HG03039 (cell line): ENCODE measurements around the gene MTCH2.
"Not testable (repeated sequence)": the region's sequence is repeated elsewhere in the genome, so short reads cannot be mapped to it uniquely, and the experiment has no call there.

ENCODE experiments used
- ATAC-seq: cut with Tn5 transposase; IDR thresholded peaks from one replicate; pipeline ENCODE4 v1.9.1; 2021; ENCODE audit warnings: mild to moderate bottlenecking, moderate library complexity; ENCODE audit not compliant: unreplicated experiment

Gene MTCH2

DNA sequence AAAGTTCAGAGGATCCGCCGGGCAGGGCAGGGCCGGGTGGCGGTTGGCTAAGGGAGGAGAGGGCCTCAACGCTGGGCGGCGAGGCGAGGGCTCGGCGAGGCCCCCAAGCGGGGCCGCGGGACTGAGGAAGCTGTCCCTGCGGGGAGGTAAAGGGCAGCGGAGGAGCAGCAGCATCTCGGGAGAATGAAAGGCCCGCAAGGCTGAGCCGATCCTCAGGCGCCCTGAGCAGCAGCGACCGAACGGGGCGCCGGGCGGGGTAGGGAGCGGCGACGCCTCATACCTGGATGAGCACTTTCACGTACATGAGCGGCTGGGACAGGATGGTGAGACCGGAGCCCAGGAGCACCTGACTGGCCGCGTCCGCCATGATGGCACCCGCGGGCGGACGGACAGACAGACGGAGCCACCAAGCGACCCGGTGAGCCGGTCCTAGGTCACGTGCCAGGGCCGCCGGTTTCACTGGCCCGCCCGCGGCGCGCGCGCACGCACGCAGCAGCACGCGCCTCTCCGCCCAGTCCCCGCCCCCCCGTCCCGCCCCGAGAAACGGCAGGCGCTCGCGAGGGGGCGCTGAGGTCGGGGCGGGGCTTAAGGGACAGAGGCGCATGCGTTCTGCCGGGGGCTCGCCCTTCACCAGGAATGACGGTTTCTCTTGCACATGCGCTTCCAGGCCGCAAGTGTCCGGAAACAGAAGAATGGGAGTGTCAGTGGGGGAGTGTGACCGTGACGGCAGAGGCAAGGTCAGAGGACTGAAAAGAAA is at the start of gene MTCH2:
MTCH2 (minus strand) TSS at position 461 of the 757 bp plus-strand sequence; CDS start at position 367, 94 bp downstream.
- peak; percentile 89 for ATAC-seq

DNA sequence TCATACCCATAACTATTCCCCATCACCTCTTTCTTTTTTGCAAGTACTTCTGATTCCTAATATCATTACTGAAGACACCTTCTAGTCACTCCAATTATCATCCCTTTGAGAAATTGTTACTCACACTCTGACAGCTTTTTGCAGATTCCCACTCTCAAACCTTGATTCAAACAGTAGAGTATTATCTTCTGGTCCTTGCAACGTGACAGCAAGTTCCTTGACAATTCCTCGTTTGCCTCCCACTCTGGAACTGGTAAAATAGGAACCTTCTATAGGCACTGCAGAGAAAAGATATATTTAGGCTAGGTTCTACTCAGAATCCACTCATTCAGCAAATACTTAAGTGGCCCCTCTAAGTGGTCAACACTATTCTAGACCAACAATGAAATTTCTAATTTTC is 49.6 kb upstream of the MTCH2 start:
- no peak for ATAC-seq

DNA sequence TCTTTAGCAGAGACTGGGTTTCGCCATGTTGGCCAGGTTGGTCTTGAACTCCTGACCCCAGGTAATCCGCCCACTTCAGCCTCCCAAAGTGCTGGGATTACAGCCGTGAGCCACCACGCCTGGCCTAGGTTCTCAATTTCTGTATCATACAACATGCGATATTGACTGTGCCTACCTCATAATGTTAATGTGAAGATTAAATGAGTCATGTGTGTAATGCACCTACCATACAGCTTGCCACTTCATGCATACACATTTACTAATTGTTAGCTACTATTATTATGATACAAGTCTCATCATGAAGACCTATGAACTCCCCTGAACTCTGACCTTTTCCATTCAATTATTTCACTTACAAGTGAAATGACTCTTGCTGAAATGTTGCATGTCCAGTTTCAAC is 47.1 kb upstream of the MTCH2 start:
- no peak for ATAC-seq

DNA sequence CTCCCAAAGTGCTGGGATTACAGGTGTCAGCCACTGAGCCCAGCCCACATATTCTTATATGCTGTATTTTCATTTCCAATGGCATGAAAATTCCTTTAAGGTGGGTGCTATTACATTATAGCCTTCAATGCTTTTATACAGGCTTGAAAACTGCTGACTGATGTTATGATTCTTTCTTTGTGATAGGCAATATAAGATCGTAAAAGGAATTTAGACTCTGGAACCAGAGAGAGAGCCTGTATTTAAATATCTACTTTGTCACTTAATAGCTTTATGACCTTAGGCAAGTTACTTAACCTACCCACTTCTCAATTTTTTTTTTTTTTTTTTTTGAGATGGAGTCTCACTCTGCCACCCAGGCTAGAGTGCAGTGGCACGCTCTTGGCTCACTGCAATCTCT is 46.6 kb upstream of the MTCH2 start:
- ATAC-seq: no peak

DNA sequence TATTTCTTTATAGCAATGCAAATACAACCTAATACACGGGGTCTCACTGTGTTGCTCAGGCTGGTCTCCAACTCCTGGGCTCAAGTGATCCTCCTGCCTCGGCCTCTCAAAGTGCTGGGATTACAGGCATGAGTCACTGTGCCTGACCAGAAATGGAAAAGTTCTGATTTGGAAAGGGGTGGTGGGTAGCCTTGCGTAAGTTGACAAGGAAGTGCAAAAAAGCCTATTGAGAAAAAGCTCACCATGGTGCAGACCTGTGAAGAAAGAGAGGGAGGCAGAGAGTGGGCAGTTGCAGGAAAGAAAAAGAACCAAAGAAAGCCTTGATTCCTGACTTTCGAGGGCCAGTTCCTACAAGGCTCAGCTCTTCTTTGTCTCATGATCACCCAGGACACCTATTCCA is 45.8 kb upstream of the MTCH2 start:
- ATAC-seq: no peak

DNA sequence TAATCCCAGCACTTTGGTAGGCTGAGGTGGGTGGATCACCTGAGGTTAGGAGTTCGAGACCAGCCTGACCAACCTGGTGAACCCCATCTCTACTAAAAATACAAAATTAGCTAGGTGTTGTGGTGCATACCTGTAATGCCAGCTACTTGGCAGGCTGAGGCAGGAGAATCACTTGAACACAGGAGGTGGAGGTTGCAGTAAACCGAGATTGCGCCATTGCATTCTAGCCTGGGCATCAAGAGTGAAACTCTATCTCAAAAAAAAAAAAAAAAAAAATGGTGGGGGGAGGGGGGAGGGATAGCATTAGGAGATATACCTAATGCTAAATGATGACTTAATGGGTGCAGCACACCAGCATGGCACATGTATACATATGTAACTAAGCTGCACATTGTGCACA is 44.3 kb upstream of the MTCH2 start:
- ATAC-seq: not testable (repeated sequence)

DNA sequence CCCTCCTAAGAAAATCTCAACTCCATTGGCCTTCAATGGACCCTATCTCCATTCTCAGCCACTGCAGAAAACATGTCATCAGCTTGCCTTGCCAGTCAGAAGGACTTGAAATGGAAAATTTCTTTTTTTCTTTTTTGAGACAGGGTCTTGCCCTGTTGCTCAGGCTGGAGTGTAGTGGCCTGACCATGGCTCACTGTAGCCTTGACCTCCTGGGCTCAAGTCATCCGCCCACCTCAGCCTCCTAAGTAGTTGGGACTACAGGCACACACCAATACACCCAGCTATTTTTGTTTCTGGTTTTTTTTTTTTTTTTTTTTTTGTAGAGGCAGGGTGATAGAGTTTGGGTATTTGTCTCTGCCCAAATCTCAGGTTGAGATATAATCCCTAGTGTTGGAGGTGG is 43.8 kb upstream of the MTCH2 start:
- ATAC-seq: no peak

DNA sequence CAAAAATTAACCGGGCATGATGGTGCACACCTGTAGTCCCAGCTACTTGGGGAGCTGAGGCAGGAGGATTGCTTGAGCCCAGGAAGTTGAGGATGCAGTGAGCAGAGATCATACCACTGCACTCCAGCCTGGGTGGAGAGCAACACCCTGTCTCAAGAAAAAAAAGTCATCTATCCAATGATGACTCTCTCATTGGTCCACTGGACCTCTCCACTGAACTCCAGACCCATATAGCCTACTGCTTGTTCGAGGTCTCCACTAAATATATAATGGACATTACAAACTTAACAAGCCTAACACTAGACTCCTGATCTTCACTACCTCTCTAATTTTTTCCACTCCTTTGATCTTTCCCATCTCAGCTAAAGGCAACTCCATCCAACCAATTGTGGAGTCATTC is 33.5 kb upstream of the MTCH2 start:
- no peak for ATAC-seq

DNA sequence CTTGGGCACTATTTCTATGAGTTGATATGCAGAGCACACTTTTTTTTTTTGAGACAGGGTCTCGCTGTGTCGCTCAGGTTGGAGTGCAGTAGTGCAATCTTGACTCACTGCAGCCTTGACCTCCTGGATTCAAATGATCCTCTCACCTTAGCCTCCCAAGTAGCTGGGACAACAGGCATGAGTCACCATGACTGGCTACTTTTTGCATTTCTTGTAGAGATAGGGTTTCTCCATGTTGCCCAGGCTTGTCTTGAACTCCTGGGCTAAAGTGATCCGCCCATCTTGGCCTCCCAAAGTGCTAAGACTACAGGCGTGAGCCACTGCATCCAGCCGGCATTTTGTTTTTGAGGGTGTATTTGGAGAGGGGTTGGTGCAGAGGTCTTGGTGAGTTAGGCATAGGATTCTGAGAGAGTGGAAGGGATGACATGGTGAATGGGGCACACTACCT is 29.9 kb upstream of the MTCH2 start:
- ATAC-seq: no peak

DNA sequence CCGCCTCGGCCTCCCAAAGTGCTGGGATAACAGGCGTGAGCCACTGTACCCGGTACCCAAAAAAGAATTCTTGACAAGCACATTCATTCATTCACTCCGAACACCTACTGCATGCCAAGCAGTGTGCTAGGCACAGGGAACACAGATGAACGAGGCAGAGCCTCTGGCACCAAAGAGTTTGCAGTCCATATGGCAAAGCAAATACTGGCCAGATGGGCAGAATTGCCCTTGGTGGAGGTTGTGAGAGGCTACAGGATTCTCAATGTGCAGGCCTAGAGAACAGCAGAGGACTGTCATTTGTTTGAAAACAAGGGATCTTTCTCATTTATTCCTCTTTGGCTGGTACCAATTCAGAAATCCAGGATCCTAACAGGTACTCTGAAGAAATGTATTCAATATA is 27.5 kb upstream of the MTCH2 start:
- no peak for ATAC-seq

DNA sequence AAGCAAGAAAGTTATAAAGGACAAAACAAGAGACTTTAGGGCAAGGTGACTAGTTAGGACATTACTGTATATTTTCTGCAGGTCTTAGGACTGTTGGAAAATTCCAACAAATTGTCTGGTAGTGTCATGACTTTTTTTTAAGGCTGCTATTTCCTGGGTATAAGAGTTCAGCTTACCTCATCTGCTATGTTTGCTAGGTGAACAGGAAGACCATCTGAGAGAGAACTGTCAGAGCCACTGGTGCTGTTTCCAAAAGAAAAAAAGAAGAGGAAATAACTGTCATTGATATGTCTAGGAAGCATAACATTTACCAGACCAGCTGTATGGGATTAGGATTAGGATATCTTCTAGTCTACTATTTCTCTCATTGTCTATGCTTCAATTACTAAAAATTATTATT is 26.3 kb upstream of the MTCH2 start:
- ATAC-seq: no peak

DNA sequence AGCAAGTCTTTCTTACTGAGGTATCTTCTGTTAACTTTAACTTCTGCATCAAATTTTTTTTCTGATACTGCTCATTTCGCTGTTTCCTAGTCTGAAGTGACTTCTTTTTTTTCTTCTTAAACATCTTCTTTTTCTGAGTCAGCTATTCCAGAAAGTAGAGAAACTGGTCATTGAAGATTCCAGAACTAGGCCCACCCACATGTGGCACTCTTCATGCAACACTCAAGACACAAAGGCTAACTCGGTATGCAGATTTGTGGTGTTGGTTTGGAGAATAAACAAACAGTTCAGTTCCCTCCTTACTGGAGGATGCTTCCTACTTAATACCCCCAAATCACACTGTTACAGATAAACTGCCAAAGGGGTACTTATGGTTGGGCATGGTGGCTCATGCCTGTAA is 25.2 kb upstream of the MTCH2 start:
- no peak for ATAC-seq

DNA sequence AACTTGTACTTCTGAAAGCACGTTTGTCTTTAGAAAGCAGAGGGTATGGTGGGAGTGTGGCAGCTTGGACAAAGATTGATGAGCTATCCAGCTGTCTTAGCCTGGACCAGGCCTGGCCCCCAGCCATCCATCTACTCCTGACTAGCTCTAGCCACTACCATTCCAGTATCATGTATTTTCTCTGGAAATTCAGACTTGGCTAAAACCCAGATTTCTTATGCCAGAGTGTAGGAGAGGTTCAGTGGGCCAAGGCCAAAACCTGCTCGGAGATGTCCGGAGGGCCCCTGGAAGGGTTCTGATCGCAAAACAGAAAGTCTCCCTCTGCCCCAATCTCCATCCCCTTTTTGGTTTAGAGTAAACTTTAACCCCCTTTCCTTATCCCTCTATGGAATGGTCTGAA is 24.8 kb upstream of the MTCH2 start:
- no peak for ATAC-seq

DNA sequence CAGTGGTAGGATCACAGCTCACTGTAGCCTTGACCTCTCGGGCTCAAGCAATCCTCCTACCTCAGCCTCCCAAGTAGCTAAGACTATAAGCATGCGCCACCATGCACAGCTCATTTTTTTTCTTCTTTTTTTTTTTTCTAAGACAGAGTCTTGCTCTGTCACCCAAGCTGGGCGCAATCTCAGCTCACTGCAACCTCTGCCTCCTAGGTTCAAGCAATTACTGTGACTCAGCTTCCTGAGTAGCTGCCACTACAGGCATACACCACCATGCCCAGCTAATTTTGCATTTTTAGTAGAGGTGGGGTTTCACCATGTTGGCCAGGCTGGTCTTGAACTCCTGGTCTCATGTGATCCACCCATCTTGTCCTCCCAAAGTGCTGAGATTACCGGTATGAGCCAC is 22.6 kb upstream of the MTCH2 start:
- not testable (repeated sequence) for ATAC-seq

DNA sequence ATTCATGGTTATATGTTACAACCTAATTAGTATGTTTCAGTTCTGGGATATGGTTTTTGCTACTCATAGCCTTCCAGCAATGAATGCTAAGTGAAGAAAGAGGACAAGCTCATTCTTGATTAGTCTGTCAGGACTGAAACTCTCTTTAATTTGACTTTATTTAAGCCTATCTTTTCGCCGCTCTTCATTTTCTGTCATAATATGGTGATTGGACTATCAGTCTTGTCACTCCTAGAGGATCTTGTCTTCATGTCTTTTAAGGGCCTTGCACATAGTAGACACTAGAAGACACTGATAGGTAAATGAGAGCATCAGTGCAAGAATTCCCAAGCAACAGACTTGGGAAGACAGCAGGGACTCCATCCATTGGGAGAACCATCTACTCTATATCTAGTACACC is 18.9 kb upstream of the MTCH2 start:
- no peak for ATAC-seq

DNA sequence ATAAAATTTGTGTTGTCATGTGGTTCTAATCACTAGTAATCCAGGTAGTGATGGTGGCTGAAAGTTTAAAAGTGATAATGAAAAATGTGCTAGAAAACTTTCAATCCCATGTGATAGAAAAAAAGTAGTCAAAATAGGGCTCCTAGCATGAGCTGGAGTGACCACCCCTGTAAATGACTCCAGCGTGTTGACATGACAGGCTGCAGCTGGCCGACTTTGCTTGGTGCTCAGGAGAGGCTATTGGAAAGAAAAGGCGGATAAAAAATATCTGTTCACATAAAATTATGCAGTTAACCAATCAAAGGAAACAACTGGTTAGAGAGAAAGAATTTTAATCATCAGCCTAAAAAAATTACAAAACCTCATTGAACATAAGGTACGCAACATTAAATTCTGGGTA is 16.9 kb upstream of the MTCH2 start:
- ATAC-seq: no peak

DNA sequence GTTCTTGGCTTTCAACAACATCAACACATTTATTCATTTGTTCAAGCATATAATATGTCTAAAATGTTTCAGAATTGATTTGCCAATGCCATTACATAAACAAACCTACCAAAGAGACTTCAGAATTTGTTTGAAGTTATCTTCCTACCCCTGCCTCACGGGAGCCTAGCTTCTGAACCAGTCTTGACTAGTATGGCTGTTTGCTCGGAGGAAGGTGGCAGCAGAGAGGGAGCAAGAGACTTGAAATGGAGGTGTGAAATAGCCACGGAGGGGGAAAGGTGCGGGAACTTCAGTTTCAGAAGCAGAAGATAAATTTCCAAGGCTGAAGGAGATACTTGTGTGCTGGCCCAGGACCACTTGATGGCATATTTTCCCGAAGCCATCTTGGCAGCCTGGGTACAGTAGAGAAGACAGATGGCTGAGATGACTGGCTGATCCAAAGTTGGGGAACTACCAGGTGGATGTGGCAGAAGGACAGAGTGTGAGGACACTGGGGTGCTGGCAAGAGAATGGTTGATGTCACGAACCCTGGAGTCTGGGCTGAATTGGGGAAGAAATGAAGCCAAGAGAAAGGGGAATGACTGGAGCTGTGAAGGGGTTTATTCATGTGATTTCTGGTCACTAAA is 14.0 kb upstream of the MTCH2 start:
- ATAC-seq: no peak

DNA sequence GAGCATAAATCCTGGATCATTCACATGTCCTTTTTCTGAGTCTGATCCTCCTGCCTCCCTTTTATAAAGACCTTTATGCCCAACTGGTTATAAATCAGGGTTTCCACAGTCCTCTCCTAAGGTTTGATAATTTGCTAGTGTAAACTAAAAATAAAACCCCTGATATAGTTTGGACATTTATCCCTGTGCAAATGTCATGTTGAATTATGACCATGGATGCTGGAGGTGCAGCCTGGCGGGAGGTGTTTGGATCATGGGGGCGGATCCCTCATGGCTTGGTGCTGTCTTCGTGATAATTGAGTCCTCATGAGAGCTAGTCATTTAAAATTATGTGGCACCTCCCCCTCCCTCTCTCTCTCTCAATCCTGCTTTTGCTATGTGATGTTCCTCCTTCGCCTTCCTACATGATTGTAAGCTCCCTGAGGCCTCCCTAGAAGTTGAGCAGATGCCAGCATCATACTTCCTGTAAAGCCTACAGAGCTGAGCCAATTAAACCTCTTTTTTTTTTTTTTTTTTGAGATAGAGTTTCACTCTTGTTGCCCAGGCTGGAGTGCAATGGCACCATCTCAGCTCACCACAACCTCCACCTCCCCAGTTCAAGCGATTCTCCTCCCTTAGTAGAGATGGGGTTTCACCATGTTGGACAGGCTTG is 9.6 kb upstream of the MTCH2 start:
- no peak for ATAC-seq

DNA sequence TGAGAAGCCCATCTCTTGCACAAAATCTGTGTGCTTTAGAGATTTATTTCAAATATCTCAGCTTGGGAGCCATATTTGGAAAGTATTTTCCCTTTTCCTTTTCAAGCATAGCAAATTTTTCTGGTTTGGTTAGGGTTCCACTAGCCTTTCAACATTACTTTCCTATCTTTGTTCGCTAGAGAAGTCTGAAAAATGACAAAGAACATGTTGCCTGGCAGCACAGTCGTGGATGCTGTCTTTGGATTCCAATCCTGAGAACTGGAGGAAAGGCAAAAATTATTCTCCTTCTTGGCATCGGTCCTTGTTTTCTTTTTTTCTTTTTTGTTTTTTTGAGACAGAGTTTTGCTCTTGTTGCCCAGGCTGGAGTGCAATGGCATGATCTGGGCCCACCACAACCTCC is 6.9 kb upstream of the MTCH2 start:
- no peak for ATAC-seq

DNA sequence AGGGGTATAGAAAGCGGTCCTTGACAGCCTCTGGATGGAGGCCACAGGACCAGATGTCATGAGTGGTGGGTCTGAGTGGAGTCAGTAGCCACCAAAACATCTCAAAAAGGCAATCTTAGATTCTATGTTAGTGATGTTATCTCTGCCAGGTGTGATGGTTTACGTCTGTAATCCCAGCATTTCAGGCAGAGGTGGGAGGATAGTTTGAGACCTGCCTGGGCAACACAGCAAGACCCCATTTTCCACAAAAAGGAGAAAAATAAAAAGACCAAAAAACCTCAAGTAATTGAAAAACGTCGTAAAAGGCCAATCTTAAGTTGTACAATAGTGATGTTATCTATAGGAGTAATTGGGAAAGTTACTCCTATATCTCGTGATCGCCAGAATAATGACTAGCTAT is 3.7 kb upstream of the MTCH2 start:
- ATAC-seq: no peak

DNA sequence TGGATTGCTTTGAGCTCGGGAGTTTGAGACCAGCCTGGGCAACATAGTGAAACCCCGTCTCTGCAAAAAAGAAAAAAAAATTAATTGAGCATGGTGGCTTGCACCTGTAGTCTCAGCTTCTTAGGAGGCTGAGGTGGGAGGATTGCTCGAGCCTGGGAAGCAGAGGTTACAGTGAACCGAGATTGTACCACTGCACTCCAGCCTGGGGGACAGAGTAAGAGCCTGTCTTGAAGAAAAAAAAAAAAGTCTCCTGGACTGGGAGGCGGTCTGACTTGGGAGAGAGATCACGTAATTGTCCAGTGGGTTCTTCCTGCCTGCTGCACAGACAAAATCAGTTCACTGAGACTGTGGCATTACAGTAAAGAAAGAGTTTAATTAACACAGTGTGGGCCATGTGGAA is 3.1 kb upstream of the MTCH2 start:
- ATAC-seq: no peak

DNA sequence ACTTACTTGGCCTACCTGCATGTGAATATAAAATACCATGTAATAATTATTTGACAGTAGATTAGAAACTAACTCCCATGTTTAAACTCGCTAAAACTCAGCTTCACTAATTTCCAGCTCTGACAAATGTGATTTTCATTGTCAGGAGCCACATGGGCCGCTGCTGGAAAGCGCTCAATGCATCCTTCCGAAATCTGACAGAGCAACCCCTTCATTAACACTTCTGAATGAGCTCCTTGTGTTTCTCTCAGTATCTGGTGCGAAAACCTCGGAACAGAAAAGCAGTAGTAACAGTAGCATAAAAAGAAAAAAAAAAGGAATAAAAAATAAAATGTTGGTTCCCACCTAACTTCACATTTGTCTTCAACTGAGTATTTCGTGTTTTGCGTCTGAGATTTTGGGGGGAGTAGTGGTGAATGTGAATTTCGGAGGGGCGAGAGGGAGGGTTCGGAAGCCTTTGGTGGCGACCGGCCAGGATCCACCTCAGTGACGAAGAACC is 710 bp downstream of the MTCH2 start:
- no peak for ATAC-seq
